Lower leg skin (tissue), 4 donors: Measurements from ENCODE around the gene HVCN1. TPM values are rescaled to one million over a fixed set of nuclear protein-coding genes. Genes with fewer than 3 reads are reported as not detected.
A peak's percentile ranks its signal among the peaks of the same experiment; 100 is the strongest.
"Not testable (repeated sequence)": the region's sequence is repeated elsewhere in the genome, so short reads cannot be mapped to it uniquely, and the experiment has no call there.

ENCODE experiments used
- DNase-seq, 2 donors: peaks; one replicate each; pipeline ENCODE4 v3.0.0-alpha.2; 2019; ENCODE audit warnings: low spot score in 2 of 2
- H3K4me3 ChIP-seq: fragments of 200-600 bp; sonication (generic); 2 replicates; pipeline ENCODE4 v1.5.1; 2017; ENCODE audit warnings: mild to moderate bottlenecking, low read depth; ENCODE audit not compliant: poor library complexity, severe bottlenecking
- POLR2A ChIP-seq, 2 donors: fragments of 450-650 bp; IDR thresholded peaks; one replicate each; pipeline ENCODE4 v1.6.1; 2016 to 2017; ENCODE audit warnings: antibody characterized with exemption in 2 of 2, mild to moderate bottlenecking in 1 of 2, moderate library complexity in 1 of 2
- WGBS, 2 donors: methylation state at CpG; one replicate each; pipeline ENCODE4 v1.1.5; 2018; 5-methylcytosine and 5-hydroxymethylcytosine counted together
- intact Hi-C: fragments of 100-400 bp; cut with DNase I; formaldehyde crosslinking; loops from one replicate; pipeline ENCODE4 v1.15.0; 2023; ENCODE audit warnings: low total_unique reads
- total RNA-seq, 4 donors: library from RNA; depleted of rRNA; stranded (reverse); fragments of >200 nt; gene quantifications; one replicate each; pipeline ENCODE4 v1.1.0, GENCODE V29; 2016
- TF ChIP-seq, protein P1 (sequence below), 3 donors: fragments of 450-650 bp; IDR thresholded peaks; one replicate each; pipeline ENCODE4 v1.5.1; 2016; ENCODE audit warnings: antibody characterized with exemption in 3 of 3, mild to moderate bottlenecking in 3 of 3, moderate library complexity in 2 of 3

HVCN1 gene
- total RNA-seq, 4 donors from 2014 or later, result 2.2 to 3.5 (median 3.3) TPM

- H3K4me3 ChIP-seq, result no peak overlapping the region
- peak; percentile 48 to 90 for DNase-seq
- TF ChIP-seq POLR2A (IDR thresholded peaks at IDR 0.05), result no peak
- TF ChIP-seq, protein P1, sequence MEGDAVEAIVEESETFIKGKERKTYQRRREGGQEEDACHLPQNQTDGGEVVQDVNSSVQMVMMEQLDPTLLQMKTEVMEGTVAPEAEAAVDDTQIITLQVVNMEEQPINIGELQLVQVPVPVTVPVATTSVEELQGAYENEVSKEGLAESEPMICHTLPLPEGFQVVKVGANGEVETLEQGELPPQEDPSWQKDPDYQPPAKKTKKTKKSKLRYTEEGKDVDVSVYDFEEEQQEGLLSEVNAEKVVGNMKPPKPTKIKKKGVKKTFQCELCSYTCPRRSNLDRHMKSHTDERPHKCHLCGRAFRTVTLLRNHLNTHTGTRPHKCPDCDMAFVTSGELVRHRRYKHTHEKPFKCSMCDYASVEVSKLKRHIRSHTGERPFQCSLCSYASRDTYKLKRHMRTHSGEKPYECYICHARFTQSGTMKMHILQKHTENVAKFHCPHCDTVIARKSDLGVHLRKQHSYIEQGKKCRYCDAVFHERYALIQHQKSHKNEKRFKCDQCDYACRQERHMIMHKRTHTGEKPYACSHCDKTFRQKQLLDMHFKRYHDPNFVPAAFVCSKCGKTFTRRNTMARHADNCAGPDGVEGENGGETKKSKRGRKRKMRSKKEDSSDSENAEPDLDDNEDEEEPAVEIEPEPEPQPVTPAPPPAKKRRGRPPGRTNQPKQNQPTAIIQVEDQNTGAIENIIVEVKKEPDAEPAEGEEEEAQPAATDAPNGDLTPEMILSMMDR (IDR thresholded peaks at IDR 0.05), result no peak
- intact Hi-C loops, result no loop called here
- WGBS, 2 donors, result 72 to 77% methylated on average over 18 to 23 of the region's 23 CpGs
Measured at GRCh38 chr12:110661337-110661972, 27.5 kb downstream of the HVCN1 start.

- no peak overlapping the region for H3K4me3 ChIP-seq
- TF ChIP-seq, protein P1 (IDR thresholded peaks at IDR 0.05), result no peak
- WGBS, 2 donors, result 71 to 74% methylated on average over 3 of the region's 3 CpGs
- intact Hi-C loops, result no loop called here
- DNase-seq, result no peak
Measured at GRCh38 chr12:110658878-110659277, 30.0 kb downstream of the HVCN1 start.

GRCh38 chr12:110658242-110658641 lies 30.7 kb downstream of the HVCN1 start:
- no peak overlapping the region for H3K4me3 ChIP-seq
- intact Hi-C loops, result no loop called here
- no peak for TF ChIP-seq POLR2A (IDR thresholded peaks at IDR 0.05)
- TF ChIP-seq, protein P1 (IDR thresholded peaks at IDR 0.05), result no peak
- 68 to 72% methylated on average over 9 of the region's 9 CpGs for WGBS, 2 donors
- no peak for DNase-seq

GRCh38 chr12:110657747-110658146 lies 31.2 kb downstream of the HVCN1 start:
- intact Hi-C loops, result no loop called here
- H3K4me3 ChIP-seq, result no peak overlapping the region
- TF ChIP-seq POLR2A (IDR thresholded peaks at IDR 0.05), result no peak
- TF ChIP-seq, protein P1 (IDR thresholded peaks at IDR 0.05), result no peak
- WGBS, 2 donors, result 75 to 76% methylated on average over 9 of the region's 9 CpGs
- no peak for DNase-seq

DNA sequence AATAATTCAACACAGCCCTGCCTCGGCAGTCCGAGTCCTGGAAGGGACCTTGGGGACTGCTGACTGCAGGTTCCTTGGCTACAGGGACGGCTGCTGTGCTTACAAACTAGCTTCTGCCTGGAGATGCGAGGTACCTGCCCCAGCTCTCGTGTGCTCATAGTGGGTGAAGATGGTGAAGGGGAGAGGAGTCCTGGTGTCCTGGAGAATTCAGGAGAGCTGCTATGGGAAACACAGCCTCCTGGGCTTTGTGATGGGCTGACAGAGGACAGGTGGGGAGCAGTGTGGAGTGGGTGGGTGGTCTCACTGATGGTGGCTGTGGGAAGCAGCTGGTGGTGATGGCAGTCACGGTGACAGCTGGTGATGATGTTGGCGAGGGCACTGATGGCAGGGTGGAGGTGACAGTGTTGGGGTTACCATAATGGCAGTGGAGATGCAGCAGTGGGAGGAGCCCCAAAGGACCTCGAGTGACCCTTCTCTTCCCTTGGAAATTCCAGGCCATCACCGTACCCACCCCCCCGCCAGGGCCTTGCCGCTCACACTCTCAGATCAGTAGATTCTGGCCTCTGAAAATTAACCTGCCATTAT lies 32.8 kb downstream of the HVCN1 start:
- no peak overlapping the region for H3K4me3 ChIP-seq
- WGBS, 2 donors, result 83 to 92% methylated on average over 11 of the region's 11 CpGs
- no peak for DNase-seq
- intact Hi-C loops, result no loop called here
- TF ChIP-seq, protein P1 (IDR thresholded peaks at IDR 0.05), result no peak
- no peak for TF ChIP-seq POLR2A (IDR thresholded peaks at IDR 0.05)

DNA sequence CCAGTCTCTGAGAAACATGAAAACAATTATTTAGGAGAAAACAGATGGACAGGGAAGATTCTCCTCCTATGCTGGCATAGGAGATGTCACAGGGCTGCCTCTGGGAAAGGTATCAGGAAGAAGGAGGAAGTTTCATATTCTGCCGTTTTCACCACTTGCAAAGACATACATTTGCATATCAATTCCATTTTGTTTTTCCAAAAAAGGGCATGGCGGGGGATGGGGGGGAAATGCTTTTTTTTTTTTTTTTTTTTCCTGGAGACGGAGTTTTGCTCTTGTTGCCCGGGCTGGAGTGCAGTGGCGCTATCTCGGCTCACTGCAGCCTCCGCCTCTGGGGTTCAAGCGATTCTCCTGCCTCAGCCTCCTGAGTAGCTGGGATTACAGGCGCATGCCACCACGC lies 34.7 kb downstream of the HVCN1 start:
- WGBS, 2 donors, result 93 to 94% methylated on average over 10 of the region's 10 CpGs
- H3K4me3 ChIP-seq, intact Hi-C loops, DNase-seq: not testable (repeated sequence)
